ENCODE results near the gene TPD52L3.

The TPD52L3 gene

DNA sequence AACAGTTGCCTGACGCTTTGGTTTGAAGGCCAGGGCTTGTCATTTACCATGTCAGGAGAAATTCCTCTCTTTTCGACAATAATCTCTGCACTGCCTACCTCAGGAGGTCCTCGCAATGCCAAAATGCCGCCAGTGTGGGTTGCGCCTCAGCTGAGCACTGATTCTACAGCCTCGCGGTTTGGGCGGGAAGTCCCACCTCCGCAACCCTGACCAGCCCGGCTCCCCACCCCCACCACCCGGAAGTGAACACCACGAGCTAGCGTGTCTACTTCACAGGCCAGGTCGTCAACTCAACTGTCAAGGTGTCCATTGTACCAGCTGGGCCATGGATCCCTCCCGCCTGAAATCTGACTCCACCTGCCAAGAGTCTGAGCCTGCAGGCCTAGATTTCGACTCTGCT is at the start of gene TPD52L3:
TSS of gene TPD52L3 (plus strand) at position 273 of the 400 bp plus-strand sequence. CDS start 221 bp downstream, outside the sequence.
- TF ChIP-seq GATA2 (IDR thresholded peaks at IDR 0.05; ENCODE audit: low read depth, low read length) (no peak), GATA3 (IDR thresholded peaks at IDR 0.05; ENCODE audit: low read depth, low read length) (no peak)

DNA sequence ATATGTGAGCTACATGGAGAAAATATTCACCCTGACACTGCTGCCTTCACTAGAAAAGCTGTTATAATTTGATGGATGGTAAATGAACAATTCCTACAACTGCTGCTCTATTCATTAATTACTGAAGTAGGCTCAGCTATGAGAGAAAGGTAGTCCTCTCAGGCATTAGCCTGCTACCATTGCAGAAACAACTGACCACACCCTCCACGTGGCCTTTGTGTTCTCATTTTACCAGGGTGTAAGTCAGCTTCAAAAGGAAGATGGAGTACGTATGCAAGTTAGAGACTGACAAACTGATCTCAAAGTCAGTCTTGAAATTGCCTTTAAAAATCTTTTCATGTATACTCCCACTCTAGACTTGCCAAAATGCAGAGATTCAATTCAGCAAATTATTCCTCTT is 26.3 kb upstream of the TPD52L3 start:
- TF ChIP-seq GATA2 (IDR thresholded peaks at IDR 0.05; ENCODE audit: low read depth, low read length) = no peak
- TF ChIP-seq GATA3 (IDR thresholded peaks at IDR 0.05; ENCODE audit: low read depth, low read length) = no peak

DNA sequence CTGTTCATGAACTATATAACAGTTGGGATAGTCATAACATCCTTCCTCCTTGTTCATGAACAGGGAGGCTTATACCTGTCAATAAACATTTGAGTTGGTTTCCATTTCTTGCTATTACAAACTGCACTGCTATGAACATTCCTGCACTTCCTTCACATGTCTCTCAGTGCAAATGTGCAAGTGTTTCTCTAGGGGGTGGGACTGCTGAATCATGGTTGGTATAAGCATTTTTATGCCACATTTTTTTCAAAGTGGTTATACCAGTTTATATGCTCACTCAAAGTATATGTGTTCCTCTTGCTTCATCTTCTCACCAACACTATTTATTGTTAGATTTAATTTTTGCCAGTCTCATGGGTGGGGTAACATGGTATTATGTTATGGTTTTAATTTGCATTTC is 25.8 kb upstream of the TPD52L3 start:
- no peak for TF ChIP-seq GATA2 (IDR thresholded peaks at IDR 0.05; ENCODE audit: low read depth, low read length)
- TF ChIP-seq GATA3 (IDR thresholded peaks at IDR 0.05; ENCODE audit: low read depth, low read length) = no peak

DNA sequence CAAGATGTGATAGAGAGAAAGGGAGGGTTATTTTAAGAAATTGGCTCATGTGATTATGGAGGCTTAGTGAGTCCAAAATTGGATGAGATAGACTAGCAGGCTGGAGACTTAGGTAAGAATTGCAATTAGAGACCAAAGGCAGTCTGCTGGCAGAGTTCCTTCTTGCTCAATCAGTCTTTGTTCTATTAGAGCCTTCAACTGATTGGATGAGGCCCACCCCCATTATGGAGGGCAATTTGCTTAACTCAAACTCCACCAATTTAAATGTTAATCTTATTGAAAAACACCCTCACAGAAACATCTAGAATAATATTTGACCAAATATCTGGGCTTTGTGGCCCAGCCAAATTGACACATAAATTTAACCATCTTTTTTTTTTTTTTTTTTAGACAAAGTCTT is 23.9 kb upstream of the TPD52L3 start:
- TF ChIP-seq GATA2 (IDR thresholded peaks at IDR 0.05; ENCODE audit: low read depth, low read length) = no peak
- TF ChIP-seq GATA3 (IDR thresholded peaks at IDR 0.05; ENCODE audit: low read depth, low read length) = no peak

DNA sequence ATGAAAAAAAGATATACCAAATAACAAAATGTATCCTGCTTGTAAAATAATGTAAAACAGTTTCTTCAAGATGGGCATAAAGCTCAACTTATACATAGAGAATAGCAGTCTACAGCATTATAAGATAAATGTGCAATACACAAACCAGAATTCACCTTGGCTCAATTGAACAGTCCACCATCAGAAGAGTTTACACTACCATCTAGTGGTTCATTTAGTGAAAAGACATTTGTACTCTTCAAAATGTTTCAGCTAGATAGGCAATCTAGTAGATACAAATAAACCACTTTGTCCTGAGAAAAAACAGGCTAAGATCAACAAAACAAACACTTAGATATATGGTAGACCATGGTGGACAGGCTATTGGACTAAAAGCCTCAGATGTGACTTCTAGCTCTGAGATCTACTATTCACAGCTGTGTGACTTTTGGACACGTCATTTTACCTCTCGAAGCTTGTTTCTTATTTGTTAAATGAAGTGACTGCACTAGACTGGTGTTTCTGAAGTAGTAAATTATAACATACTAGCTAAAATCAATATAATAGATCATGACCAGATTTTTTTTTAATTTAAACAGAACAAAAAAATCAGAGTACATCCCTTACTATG is 22.1 kb upstream of the TPD52L3 start:
- TF ChIP-seq GATA3 (IDR thresholded peaks at IDR 0.05; ENCODE audit: low read depth, low read length) (no peak), GATA2 (IDR thresholded peaks at IDR 0.05; ENCODE audit: low read depth, low read length) (no peak)

DNA sequence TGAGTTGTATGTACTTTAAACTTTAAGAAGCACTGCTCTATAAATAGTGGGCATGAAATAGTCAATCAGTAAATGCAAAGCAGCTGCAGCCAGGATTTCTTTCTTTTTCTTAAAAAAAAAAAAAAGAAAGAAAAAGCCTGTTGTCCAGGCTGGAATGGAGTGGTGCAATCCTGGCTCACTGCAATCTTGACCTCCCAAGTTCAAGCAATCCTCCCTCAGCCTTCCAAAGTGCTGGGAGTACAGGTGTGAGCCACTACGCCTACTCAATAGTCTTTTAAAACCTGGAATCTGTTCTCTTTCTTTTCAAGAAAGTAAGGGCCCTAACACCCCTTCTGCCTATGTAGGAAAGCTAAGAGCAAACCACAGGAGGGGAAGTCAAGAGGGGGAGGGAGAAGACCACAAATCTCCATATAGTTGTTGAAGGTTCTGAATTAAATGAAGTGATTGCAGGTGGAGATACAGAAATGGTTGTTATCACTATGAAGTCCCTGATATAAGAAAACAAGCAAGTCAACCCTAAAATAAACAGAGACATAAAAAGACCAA is 20.6 kb upstream of the TPD52L3 start:
- TF ChIP-seq GATA3 (IDR thresholded peaks at IDR 0.05; ENCODE audit: low read depth, low read length) (no peak), GATA2 (IDR thresholded peaks at IDR 0.05; ENCODE audit: low read depth, low read length) (no peak)

DNA sequence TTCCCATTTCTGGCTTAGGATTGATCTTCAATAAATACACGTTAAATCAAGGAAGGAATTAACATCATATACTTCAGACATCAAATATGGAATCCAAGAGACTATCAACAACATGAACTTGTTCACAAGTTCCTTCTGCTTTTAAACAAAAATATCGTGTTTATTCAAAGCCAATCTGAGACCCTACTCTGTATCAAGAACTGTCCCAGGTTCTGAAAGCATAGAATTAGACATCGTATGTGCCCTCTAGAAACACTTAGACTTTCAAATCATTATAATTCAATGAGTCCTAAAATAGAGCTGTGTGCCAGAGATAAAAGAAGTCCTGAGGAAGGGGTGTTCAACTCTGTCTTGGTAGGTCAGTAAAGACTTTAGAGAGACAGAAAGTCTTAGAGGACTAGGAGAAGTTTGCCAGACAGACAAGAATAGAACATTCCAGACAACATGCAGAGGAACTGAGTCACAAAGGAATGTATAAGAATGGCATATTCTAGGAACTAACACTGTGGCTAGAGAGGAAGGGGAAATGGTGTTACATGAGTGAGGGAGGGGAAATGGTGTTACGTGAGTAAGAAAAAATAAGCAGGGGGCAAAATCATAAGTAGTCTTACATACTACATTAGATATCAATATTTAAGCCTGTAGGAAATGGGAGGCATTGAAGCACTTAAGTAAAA is 2.9 kb downstream of the TPD52L3 start:
- TF ChIP-seq GATA3 (IDR thresholded peaks at IDR 0.05; ENCODE audit: low read depth, low read length) (no peak), GATA2 (IDR thresholded peaks at IDR 0.05; ENCODE audit: low read depth, low read length) (no peak)

DNA sequence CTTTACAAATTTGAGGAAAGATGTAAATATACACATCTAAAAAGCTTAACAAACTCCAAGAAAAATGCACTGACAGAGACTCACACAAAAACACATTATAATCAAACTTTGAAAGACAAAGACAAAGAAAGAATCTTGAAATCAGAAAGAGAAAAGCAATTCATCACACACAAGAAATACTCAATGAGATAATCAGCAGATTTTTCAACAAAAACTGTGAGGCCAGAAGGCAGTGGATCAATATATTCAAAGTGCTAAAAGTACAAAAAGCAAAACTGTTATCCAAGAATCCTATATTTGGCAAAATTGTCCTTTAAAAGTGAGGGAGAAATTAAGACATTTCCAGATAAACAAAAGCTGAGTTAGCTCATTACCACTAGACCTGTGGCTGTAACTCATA is 6.1 kb downstream of the TPD52L3 start:
- TF ChIP-seq GATA3 (IDR thresholded peaks at IDR 0.05; ENCODE audit: low read depth, low read length) (no peak), GATA2 (IDR thresholded peaks at IDR 0.05; ENCODE audit: low read depth, low read length) (no peak)

DNA sequence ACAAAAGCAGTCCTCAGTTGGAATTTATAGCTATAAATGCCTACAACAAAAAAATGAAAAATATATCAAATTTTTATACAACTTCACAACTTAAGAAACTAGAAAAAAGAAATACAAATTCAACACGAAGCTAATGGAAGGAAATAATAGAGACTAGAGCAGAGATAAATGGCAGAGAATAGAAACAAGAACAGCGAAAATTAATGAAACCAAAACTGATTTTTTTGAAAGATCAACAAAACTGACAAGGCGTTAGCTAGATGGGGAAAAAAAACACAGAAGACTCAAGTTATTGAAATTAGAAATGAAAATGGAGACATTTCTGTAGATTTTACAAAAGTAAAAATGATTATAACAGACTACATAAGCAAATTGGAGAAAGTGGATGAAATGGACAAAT is 20.6 kb downstream of the TPD52L3 start:
- TF ChIP-seq GATA3 (IDR thresholded peaks at IDR 0.05; ENCODE audit: low read depth, low read length) (no peak), GATA2 (IDR thresholded peaks at IDR 0.05; ENCODE audit: low read depth, low read length) (no peak)

DNA sequence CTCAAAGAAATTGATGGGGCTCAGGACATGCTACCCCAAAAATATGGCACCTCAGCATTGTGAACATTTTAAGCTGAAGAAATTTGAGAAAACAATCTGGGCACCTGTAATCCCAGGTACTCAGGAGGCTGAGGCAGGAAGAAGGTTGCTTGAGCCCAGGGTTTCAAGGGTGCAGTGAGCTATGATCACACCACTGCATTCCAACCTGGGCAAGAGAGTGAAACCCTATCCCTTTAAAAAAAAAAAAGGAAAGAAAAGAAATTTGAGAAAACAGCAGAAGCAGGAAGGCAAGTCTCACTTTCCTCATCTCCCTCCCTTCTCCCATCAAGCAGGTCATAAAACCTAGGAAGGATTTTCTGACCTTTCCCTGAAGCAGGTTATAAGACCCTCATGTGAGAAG is 23.6 kb downstream of the TPD52L3 start:
- TF ChIP-seq GATA2 (IDR thresholded peaks at IDR 0.05; ENCODE audit: low read depth, low read length) (no peak), GATA3 (IDR thresholded peaks at IDR 0.05; ENCODE audit: low read depth, low read length) (no peak)

DNA sequence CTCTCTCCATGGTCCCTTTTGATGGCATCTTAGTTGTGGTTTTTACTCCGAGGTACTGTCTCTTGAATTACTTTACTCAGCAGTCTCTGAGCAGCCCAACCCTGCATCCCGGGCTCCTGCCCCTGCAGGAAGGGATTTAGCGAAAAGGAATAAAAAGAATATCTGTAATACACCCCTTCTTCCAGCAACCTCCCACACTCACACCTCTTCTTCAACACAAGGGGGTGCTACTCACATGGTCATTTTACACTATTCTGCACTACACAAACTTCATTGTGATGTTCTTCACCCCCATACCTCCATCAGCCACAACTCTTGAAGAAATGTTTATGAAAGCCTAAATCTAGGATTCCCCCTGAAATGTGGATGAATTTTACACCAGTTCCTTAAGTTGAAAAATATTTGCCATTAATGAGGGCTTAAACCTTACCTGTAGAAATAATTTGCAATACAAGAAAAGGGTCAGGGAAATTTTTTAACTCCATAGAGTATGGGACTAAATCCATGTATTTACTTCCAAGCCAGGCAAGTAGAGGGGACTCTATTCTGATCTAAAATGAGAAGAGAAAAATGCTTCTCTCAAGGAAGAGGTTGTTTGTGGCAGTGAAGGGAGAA is 26.0 kb downstream of the TPD52L3 start:
- TF ChIP-seq GATA2 (IDR thresholded peaks at IDR 0.05; ENCODE audit: low read depth, low read length) (no peak), GATA3 (IDR thresholded peaks at IDR 0.05; ENCODE audit: low read depth, low read length) (no peak)

DNA sequence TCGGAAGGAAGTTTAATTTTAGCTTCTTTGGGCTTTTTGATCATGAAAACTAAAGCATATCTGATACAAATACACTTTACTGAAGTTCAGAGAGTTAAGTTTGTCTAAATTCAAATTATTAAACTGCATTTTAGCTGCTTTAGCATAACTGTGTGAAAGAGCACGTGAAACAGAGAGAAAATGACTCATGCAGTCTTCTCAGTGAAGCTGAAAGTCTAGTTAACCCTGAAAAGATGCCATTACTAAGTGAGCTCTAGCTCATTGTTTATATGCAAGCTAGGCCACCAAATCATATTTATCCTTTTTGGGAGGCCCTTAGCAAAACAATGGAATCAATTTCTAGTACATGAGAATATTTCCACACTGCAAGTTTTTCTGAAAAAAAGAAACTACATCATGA is 27.6 kb downstream of the TPD52L3 start:
- TF ChIP-seq GATA2 (IDR thresholded peaks at IDR 0.05; ENCODE audit: low read depth, low read length) = no peak
- TF ChIP-seq GATA3 (IDR thresholded peaks at IDR 0.05; ENCODE audit: low read depth, low read length) = no peak

DNA sequence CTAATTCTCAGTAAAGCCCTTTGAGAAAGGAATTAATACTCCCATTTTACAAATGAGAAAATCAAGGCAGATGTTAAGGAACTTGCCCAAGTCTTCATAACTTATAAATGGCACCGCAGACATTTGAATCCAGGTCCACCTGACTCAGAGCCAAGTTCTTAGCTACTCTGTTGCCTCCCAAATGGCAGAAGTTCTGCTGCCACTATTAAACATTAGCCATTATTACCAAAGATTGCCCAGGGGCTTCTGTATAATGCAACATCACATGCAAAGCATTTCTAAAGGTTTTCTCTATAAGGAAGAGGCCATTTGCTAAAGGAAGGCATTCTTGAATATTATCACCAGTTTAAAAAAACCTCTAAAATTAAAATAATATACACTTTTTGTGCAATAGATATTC is 28.3 kb downstream of the TPD52L3 start:
- TF ChIP-seq GATA3 (IDR thresholded peaks at IDR 0.05; ENCODE audit: low read depth, low read length) (no peak), GATA2 (IDR thresholded peaks at IDR 0.05; ENCODE audit: low read depth, low read length) (no peak)

DNA sequence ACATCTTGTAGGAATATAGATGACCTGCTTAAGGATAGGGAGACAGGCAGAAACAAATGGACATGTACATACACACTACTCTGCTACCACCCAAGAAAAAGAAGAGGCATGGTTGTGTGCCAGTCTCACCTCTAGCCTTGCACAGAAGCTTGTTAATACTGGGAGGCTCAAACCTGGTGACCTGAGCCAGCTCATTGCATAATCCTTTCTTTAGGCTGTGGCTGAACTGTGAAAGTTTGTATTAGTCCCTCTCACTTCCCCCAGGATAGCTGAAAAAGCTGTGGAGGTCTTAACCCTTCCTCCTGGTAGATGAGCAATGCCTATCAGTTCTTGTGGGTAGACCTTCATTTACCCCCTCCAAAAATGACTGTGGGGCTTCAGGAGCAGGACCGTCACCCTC is 28.7 kb downstream of the TPD52L3 start:
- TF ChIP-seq GATA2 (IDR thresholded peaks at IDR 0.05; ENCODE audit: low read depth, low read length) (no peak), GATA3 (IDR thresholded peaks at IDR 0.05; ENCODE audit: low read depth, low read length) (no peak)
